Gastrocnemius medialis (tissue), 4 donors: ENCODE results near the gene B4GALT7. TPM values are rescaled to one million over a fixed set of nuclear protein-coding genes. Genes with fewer than 3 reads are reported as not detected.

Source experiments
- ATAC-seq, 2 donors: fragments of 150-250 bp; one replicate each; pipeline ENCODE4 v1.9.1; 2016
- DNase-seq, 2 donors: peaks; one replicate each; pipeline ENCODE4 v3.0.0-alpha.2; 2019
- H3K27ac ChIP-seq, 4 donors: fragments of 200-600 bp; sonication (generic); 1 replicate in 1 of 4; 2 replicates in 3 of 4; pipeline ENCODE4 v1.5.1; 2016 to 2018; ENCODE audit warnings: mild to moderate bottlenecking in 2 of 4, moderate library complexity in 1 of 4
- H3K27me3 ChIP-seq, 3 donors: fragments of 200-600 bp; sonication (generic) in 2 of 3; 1 replicate in 1 of 3; 2 replicates in 2 of 3; pipeline versions ENCODE4 v1.5.1 to v1.6.0; 2016 to 2019; ENCODE audit warnings: mild to moderate bottlenecking in 1 of 3, moderate library complexity in 1 of 3
- H3K36me3 ChIP-seq, 2 donors: fragments of 200-600 bp; sonication (generic) in 1 of 2; one replicate each; pipeline ENCODE4 v1.5.1; 2017 to 2018
- H3K4me1 ChIP-seq, 2 donors: fragments of 200-600 bp; sonication (generic) in 1 of 2; one replicate each; pipeline ENCODE4 v1.5.1; 2016 to 2017; ENCODE audit warnings: mild to moderate bottlenecking in 2 of 2
- H3K4me3 ChIP-seq, 4 donors: fragments of 200-600 bp; sonication (generic) in 3 of 4; 1 replicate in 1 of 4; 2 replicates in 3 of 4; pipeline ENCODE4 v1.5.1; 2016 to 2019; ENCODE audit warnings: mild to moderate bottlenecking in 2 of 4
- H3K9me3 ChIP-seq, 3 donors: fragments of 200-600 bp; sonication (generic) in 2 of 3; 1 replicate in 1 of 3; 2 replicates in 2 of 3; pipeline ENCODE4 v1.5.1; 2016 to 2019
- CTCF ChIP-seq, 5 experiments: fragments of 450-650 bp in 3 of 5; fragments of 200-600 bp in 2 of 5; sonication (generic) in 2 of 5; IDR thresholded peaks in 4 of 5; conservative IDR thresholded peaks in 1 of 5; 1 replicate in 4 of 5; 2 replicates in 1 of 5; pipeline ENCODE4 v1.5.1; 2016 to 2019; ENCODE audit warnings: antibody characterized with exemption in 5 of 5, mild to moderate bottlenecking in 3 of 5, moderate library complexity in 3 of 5
- POLR2A ChIP-seq, 2 donors: fragments of 450-650 bp; IDR thresholded peaks; one replicate each; pipeline ENCODE4 v1.6.1; 2017; ENCODE audit warnings: antibody characterized with exemption in 2 of 2, mild to moderate bottlenecking in 2 of 2, moderate library complexity in 2 of 2
- in situ Hi-C, 4 donors: fragments of 200-750 bp; cut with MboI; loops; one replicate each; pipeline versions ENCODE4 v1.15.0 to v1.8.0; 2017; ENCODE audit warnings: low sequenced_read_pairs in 4 of 4
- intact Hi-C: fragments of 100-400 bp; cut with DNase I; formaldehyde crosslinking; loops from one replicate; pipeline ENCODE4 v1.15.1; 2023; ENCODE audit warnings: low total_unique reads
- total RNA-seq, 4 donors: library from RNA; depleted of rRNA; stranded (reverse); fragments of >200 nt; gene quantifications; one replicate each; pipeline versions ENCODE4 v1.1.0 to v1.2.3, GENCODE V29; 2016

The B4GALT7 gene
- total RNA-seq, 4 donors from 2014 or later: 11.9 to 24.8 (median 16.2) TPM

DNA sequence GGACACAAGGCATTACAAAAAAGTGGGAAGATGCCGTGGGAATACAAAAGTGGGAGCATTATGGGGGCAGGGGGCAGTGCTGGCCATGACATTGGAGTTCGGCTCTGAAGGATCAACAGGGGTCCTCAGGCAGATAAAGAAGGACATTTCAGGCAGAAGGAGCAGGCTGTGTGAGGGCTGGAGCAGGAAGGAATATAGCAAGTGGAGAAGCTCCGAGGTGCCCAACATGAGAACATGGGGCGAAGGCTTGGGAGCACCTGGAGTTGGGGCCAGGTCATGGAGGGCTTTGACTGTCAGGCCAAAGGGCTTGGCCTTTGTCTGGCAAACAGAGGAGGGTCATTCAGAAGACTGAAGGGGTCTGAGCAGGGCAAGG is 2.5 kb downstream of the B4GALT7 start:
- in situ Hi-C loops: no loop called here
- no peak overlapping the region for H3K4me3 ChIP-seq
- no peaks in the 10 kb centered on the region for H3K36me3 ChIP-seq
- TF ChIP-seq POLR2A (IDR thresholded peaks at IDR 0.05): no peak
- TF ChIP-seq CTCF (IDR thresholded peaks at IDR 0.05 in 4 of 5, conservative IDR thresholded peaks at IDR 0.05 in 1 of 5): no peak
- DNase-seq: no peak
- ATAC-seq: no peak
- H3K27me3 ChIP-seq: no peaks in the 10 kb centered on the region
- H3K9me3 ChIP-seq: no peaks in the 10 kb centered on the region
- H3K27ac ChIP-seq: no peak overlapping the region
- intact Hi-C loops: loop anchor here (5.0 kb wide), 1 partner anchor 1065 kb away; the partner anchor contains the start of gene RNF44
- H3K4me1 ChIP-seq: peaks cover 13 to 18% of the 10 kb centered on the region in 2 donors

DNA sequence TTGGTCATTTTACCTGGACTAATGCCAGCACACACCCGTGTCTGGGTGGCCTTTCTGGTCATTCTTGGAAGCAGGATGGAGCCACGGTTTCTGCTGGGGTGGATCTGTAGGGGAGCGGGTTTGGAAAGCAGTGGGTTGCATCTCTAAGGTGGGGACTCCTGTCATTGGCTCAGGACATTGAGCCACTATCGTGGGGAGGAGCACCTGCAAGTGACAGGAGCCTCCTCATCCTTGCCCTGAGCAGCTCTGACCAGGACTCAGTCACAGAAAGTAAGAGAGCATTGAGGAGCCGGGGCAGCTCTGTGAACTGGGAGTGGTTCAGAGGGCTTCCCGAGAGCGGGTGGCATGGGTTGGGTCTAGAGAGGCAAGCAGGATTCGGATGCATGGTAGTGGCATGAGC is 3.7 kb downstream of the B4GALT7 start:
- ATAC-seq (no peak), DNase-seq (no peak)
- Histone ChIP-seq H3K36me3 (no peaks in the 10 kb centered on the region), H3K27ac (no peak overlapping the region), H3K9me3 (no peaks in the 10 kb centered on the region), H3K27me3 (no peaks in the 10 kb centered on the region), H3K4me1 (peaks cover 13 to 18% of the 10 kb centered on the region in 2 donors), H3K4me3 (no peak overlapping the region)
- intact Hi-C loops (loop anchor here (5.0 kb wide), 1 partner anchor 1066 kb away; the partner anchor contains the start of gene RNF44), in situ Hi-C loops (no loop called here)
- TF ChIP-seq CTCF (IDR thresholded peaks at IDR 0.05 in 4 of 5, conservative IDR thresholded peaks at IDR 0.05 in 1 of 5) (no peak), POLR2A (IDR thresholded peaks at IDR 0.05) (no peak)

- Histone ChIP-seq H3K36me3 (no peaks in the 10 kb centered on the region), H3K4me3 (no peak overlapping the region), H3K4me1 (peaks cover 13 to 18% of the 10 kb centered on the region in 2 donors), H3K9me3 (no peaks in the 10 kb centered on the region), H3K27me3 (no peaks in the 10 kb centered on the region), H3K27ac (no peak overlapping the region)
- intact Hi-C loops (loop anchor here (5.0 kb wide), 1 partner anchor 1067 kb away; the partner anchor contains the start of gene RNF44), in situ Hi-C loops (no loop called here)
- no peak for ATAC-seq
- TF ChIP-seq CTCF (IDR thresholded peaks at IDR 0.05 in 4 of 5, conservative IDR thresholded peaks at IDR 0.05 in 1 of 5) (no peak), POLR2A (IDR thresholded peaks at IDR 0.05) (no peak)
- DNase-seq: no peak
These were observed 4.2 kb downstream of the B4GALT7 start for GRCh38 chr5:177604116-177604521.

DNA sequence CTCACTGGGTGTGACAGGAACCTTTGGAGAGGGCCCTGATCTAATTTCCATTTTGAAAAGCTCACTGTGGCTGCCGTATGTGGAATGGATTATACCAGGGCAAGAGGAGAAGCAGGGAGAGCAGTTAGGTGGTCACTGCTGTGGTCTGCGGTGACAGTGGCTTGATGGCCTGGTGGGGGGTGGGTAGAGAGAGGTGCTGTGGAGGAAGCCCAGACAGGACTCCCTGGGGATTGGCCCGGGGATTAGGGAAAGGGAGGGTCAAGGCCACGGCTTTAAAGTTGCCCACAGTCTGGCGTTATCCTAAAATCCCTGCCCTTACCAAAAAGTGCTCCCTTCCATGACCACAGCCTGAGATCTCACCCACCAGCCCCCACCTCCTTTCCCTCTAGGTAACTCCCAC is 4.7 kb downstream of the B4GALT7 start:
- peaks cover 13 to 18% of the 10 kb centered on the region in 2 donors for H3K4me1 ChIP-seq
- TF ChIP-seq POLR2A (IDR thresholded peaks at IDR 0.05) (no peak), CTCF (IDR thresholded peaks at IDR 0.05 in 4 of 5, conservative IDR thresholded peaks at IDR 0.05 in 1 of 5) (no peak)
- no peak for DNase-seq
- H3K9me3 ChIP-seq: no peaks in the 10 kb centered on the region
- no peak overlapping the region for H3K4me3 ChIP-seq
- H3K27ac ChIP-seq: no peak overlapping the region
- in situ Hi-C loops (no loop called here), intact Hi-C loops (loop anchor here (5.0 kb wide), 1 partner anchor 1067 kb away; the partner anchor contains the start of gene RNF44)
- no peaks in the 10 kb centered on the region for H3K36me3 ChIP-seq
- ATAC-seq: no peak
- H3K27me3 ChIP-seq: no peaks in the 10 kb centered on the region

- TF ChIP-seq POLR2A (IDR thresholded peaks at IDR 0.05) (no peak), CTCF (IDR thresholded peaks at IDR 0.05 in 4 of 5, conservative IDR thresholded peaks at IDR 0.05 in 1 of 5) (no peak)
- ATAC-seq: no peak
- intact Hi-C loops: no loop called here
These were observed 5.1 kb downstream of the B4GALT7 start for GRCh38 chr5:177605078-177605477.

More at GRCh38 chr5:177605078-177605477, 5.1 kb downstream of the B4GALT7 start:
- H3K36me3 ChIP-seq: no peaks in the 10 kb centered on the region
- in situ Hi-C loops: no loop called here
- no peak overlapping the region for H3K27ac ChIP-seq
- no peak overlapping the region for H3K4me3 ChIP-seq
- H3K27me3 ChIP-seq: no peaks in the 10 kb centered on the region
- DNase-seq: no peak
- peaks cover 13 to 18% of the 10 kb centered on the region in 2 donors for H3K4me1 ChIP-seq
- H3K9me3 ChIP-seq: no peaks in the 10 kb centered on the region
